Activated CD8-positive, alpha-beta T cell treated with anti-CD3 and anti-CD28 coated beads for 36 hours (primary cell): ENCODE data around the gene B4GALT5. TPM values are rescaled to one million over a fixed set of nuclear protein-coding genes. Genes with fewer than 3 reads are reported as not detected.
A peak's percentile ranks its signal among the peaks of the same experiment; 100 is the strongest.

Experiments
- ATAC-seq: fragments of 200-7000 bp; cut with Tn5 transposase; one replicate; pipeline ENCODE4 v1.10.0; 2021; ENCODE audit warnings: mild to moderate bottlenecking, moderate library complexity
- CTCF ChIA-PET: fragments of 350-600 bp; sonication (Branson Sonifier 250); formaldehyde crosslinking; loops from one replicate; lab custom pipeline; 2021; ENCODE audit warnings: antibody characterized with exemption; lab: Charles Lee
- POLR2A ChIA-PET: fragments of 350-600 bp; sonication (Branson Sonifier 250); formaldehyde crosslinking; loops from one replicate; lab custom pipeline; 2021; ENCODE audit warnings: antibody characterized with exemption; lab: Charles Lee
- DNase-seq: peaks from one replicate; pipeline ENCODE4 v3.0.0-alpha.2; 2020
- H3K27ac Mint-ChIP-seq: one replicate; pipeline ENCODE4 v1.8.0; 2021; ENCODE audit warnings: mild to moderate bottlenecking, mixed read lengths
- H3K27me3 Mint-ChIP-seq: one replicate; pipeline ENCODE4 v1.8.0; 2021; ENCODE audit warnings: mixed read lengths
- H3K36me3 Mint-ChIP-seq: one replicate; pipeline ENCODE4 v1.8.0; 2021; ENCODE audit warnings: low read depth, mixed read lengths
- H3K4me1 Mint-ChIP-seq: one replicate; pipeline ENCODE4 v1.8.0; 2021; ENCODE audit warnings: low read depth, mixed read lengths
- H3K4me3 Mint-ChIP-seq: one replicate; pipeline ENCODE4 v1.8.0; 2021; ENCODE audit warnings: mild to moderate bottlenecking, moderate library complexity, mixed read lengths
- H3K9me3 Mint-ChIP-seq: one replicate; pipeline ENCODE4 v1.8.0; 2021; ENCODE audit warnings: mixed read lengths
- intact Hi-C: fragments of 100-400 bp; cut with micrococcal nuclease; formaldehyde crosslinking; loops from one replicate; pipeline ENCODE4 v1.10.0; 2022
- total RNA-seq, 2 experiments: library from RNA; stranded (reverse); gene quantifications; one replicate each; pipeline ENCODE4 v1.2.3, GENCODE V29; 2021
- TF ChIP-seq, protein P1 (sequence below): fragments of 200-600 bp; IDR thresholded peaks from one replicate; pipeline ENCODE4 v1.8.0; 2022; ENCODE audit warnings: antibody characterized with exemption, mild to moderate bottlenecking

Gene B4GALT5
- total RNA-seq, 2 experiments from 2014 or later, result 16.5 to 16.8 TPM

DNA sequence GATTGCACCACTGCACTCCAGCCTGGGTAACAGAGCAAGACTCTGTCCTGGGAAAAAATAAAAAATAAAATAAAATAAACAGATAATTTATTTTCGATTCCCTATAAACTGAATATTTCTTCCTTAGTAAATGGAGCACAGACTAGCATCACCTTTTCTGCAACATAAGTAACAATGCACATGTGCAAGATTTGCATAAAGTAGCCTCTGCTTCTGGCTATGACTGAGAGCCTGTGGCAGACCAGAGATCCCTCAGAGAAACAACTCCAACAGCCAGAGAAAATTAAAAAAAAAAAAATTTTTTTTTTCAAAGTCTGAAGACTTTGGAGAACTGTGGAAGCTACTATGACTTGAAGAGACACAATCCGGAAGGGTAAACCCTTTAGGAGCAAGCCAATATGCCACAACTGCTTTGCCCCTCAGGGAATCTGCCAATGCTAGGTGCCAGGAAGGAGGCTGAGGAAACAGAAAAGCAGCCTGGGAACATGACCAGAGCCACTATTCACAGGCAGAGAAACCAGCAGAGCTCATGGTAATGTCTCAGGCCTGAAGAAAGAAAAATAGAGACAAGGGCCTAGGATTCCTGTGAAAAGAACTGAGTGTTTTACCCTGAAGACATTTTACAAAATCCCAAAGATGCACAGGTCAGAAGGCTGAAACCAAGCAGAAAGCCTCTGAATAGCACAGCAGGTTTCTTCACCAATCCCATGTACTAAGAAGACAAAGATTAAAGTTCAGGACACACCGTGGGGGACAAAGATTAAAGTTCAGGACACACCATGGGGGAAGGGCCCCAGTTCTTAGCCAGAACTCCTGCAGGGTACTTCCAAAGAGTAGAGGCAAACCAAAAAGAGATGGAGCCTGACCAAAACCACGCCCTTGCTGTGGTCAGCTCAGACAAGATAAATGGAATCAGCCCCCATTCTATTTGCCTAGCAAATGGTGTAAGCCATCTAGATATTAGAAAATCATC is 25.8 kb downstream of the B4GALT5 start:
- intact Hi-C loops, result no loop called here
- H3K27me3 Mint-ChIP-seq, result no peaks in the 10 kb centered on the region
- H3K4me3 Mint-ChIP-seq, result no peak overlapping the region
- ChIA-PET POLR2A (interaction anchor here (0.8 to 1.3 kb wide), 2 partner anchors 12 to 14 kb away, joined by 3 to 4 read pairs; no protein-coding TSS in a partner anchor), CTCF (interaction anchor here (1.0 to 1.5 kb wide), 2 partner anchors 8 to 11 kb away, joined by 3 to 4 read pairs; no protein-coding TSS in a partner anchor)
- peaks cover 32% of the 10 kb centered on the region for H3K4me1 Mint-ChIP-seq
- H3K27ac Mint-ChIP-seq, result no peak overlapping the region
- H3K36me3 Mint-ChIP-seq, result peaks cover 5% of the 10 kb centered on the region
- ATAC-seq (no peak), DNase-seq (no peak)
- H3K9me3 Mint-ChIP-seq, result no peaks in the 10 kb centered on the region
- TF ChIP-seq, protein P1, sequence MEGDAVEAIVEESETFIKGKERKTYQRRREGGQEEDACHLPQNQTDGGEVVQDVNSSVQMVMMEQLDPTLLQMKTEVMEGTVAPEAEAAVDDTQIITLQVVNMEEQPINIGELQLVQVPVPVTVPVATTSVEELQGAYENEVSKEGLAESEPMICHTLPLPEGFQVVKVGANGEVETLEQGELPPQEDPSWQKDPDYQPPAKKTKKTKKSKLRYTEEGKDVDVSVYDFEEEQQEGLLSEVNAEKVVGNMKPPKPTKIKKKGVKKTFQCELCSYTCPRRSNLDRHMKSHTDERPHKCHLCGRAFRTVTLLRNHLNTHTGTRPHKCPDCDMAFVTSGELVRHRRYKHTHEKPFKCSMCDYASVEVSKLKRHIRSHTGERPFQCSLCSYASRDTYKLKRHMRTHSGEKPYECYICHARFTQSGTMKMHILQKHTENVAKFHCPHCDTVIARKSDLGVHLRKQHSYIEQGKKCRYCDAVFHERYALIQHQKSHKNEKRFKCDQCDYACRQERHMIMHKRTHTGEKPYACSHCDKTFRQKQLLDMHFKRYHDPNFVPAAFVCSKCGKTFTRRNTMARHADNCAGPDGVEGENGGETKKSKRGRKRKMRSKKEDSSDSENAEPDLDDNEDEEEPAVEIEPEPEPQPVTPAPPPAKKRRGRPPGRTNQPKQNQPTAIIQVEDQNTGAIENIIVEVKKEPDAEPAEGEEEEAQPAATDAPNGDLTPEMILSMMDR, result no peak

DNA sequence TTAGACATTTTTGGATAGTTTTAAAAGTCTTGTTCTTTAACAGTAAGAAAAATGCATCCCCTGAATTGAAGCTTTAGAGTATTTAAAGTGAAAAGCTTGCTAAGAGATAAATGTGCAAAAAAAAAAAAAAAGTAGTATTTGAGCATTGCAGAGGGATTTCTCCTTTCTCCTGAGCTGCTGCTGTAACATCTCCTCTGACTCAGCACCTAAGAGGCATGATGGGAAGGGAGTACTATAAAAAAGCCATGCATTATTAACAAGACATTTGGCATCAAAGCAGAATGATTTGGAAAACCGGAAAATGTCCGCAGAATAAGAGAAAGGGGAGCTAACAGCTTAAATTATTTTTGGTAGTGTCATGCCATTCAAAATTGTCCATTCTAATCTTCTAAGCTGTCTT is 27.9 kb downstream of the B4GALT5 start:
- ChIA-PET POLR2A (no interaction called here), CTCF (interaction anchor here (0.9 to 1.2 kb wide), 5 partner anchors 9 to 116 kb away, joined by 3 to 4 read pairs (median 3); no protein-coding TSS in a partner anchor)
- ATAC-seq, result no peak
- H3K9me3 Mint-ChIP-seq, result no peaks in the 10 kb centered on the region
- H3K36me3 Mint-ChIP-seq, result peaks cover 9% of the 10 kb centered on the region
- no peak overlapping the region for H3K27ac Mint-ChIP-seq
- peaks cover 29% of the 10 kb centered on the region for H3K4me1 Mint-ChIP-seq
- no peak for DNase-seq
- intact Hi-C loops, result no loop called here
- H3K4me3 Mint-ChIP-seq, result no peak overlapping the region
- TF ChIP-seq, protein P1, result no peak
- H3K27me3 Mint-ChIP-seq, result no peaks in the 10 kb centered on the region

DNA sequence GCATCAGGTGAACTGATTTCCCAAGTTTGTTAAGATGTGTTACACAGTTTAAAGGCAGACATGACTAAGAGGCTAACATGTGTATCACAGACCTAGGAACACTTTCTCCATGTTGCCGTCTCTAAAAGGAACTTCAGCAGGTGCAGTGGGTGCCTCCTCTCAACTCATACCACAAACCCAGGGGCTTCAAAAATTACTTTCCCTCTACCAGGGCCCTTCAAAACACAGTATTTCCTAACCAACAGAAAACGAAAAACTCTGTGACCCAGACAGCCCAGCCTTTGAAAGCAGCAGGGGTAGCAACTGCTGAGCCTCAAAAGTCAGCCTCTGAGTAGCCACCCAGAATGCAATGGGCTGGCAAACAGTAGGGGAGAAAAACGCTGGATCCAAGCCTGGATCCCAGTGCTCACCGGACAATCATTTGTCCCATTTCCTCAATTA is 28.5 kb downstream of the B4GALT5 start:
- CTCF ChIA-PET, result interaction anchor here (1.1 to 1.2 kb wide), 4 partner anchors 9 to 117 kb away, joined by 3 to 4 read pairs (median 3); no protein-coding TSS in a partner anchor
- H3K27ac Mint-ChIP-seq, result peak overlapping the region; percentile 14
- no peak for ATAC-seq

DNA sequence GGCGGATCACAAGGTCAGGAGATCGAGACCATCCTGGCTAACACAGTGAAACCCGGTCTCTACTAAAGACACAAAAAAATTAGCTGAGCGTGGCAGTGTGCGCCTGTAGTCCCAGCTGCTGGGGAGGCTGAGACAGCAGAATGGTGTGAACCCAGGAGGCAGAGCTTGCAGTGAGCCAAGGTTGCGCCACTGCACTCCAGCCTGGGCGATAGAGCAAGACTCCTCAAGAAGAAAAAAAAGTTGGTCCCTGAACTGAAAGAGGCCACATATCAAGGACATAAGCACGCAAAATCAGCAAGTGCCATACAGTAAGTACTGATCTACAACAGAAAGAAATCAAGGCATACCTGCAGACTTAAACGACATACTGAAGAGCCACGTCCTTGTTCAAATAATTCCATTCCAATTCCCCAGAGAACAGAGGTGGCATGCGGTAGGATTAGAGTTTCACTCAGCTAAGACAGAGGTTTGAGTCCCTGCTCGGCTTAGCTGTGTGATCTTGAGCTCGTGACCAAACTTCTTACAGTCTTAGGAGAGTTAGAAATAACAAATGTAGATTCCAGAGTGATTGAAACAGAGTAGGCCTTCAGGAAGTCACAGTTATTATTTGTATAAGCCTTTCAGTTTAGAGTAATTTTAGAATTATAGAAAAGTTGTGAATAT is 29.2 kb downstream of the B4GALT5 start:
- Mint-ChIP-seq H3K4me1 (peaks cover 34% of the 10 kb centered on the region), H3K27me3 (no peaks in the 10 kb centered on the region), H3K9me3 (no peaks in the 10 kb centered on the region), H3K36me3 (peaks cover 10% of the 10 kb centered on the region), H3K4me3 (no peak overlapping the region), H3K27ac (no peak overlapping the region)
- DNase-seq (no peak), ATAC-seq (no peak)
- intact Hi-C loops, result no loop called here
- CTCF ChIA-PET, result no interaction called here
- POLR2A ChIA-PET, result no interaction called here
- TF ChIP-seq, protein P1, result no peak

More for the DNA sequence above, 28.5 kb downstream of the B4GALT5 start:
- TF ChIP-seq, protein P1, result no peak
- Mint-ChIP-seq H3K27me3 (no peaks in the 10 kb centered on the region), H3K4me1 (peaks cover 30% of the 10 kb centered on the region), H3K9me3 (no peaks in the 10 kb centered on the region), H3K4me3 (no peak overlapping the region), H3K36me3 (peaks cover 9% of the 10 kb centered on the region)
- POLR2A ChIA-PET, result no interaction called here
- intact Hi-C loops, result no loop called here
- no peak for DNase-seq
